Measurements from ENCODE around the gene C3orf38. TPM values are rescaled to one million over a fixed set of nuclear protein-coding genes. Genes with fewer than 3 reads are reported as not detected.
"Not testable (repeated sequence)": the region's sequence is repeated elsewhere in the genome, so short reads cannot be mapped to it uniquely, and the experiment has no call there.

C3orf38 gene
- total RNA-seq, 1 experiment from 2014 or later, result 29.9 TPM

GRCh38 chr3:88152841-88153240 lies 3.1 kb downstream of the C3orf38 start:
- DNase-seq (ENCODE audit: low read depth), result no peak

GRCh38 chr3:88166419-88166971 lies 16.7 kb downstream of the C3orf38 start:
- no peak for DNase-seq (ENCODE audit: low read depth)

- no peak for DNase-seq (ENCODE audit: low read depth)
These were observed 17.4 kb downstream of the C3orf38 start for GRCh38 chr3:88167173-88167572.

- DNase-seq (ENCODE audit: low read depth), result no peak
These were observed 17.9 kb downstream of the C3orf38 start for GRCh38 chr3:88167704-88168103.

GRCh38 chr3:88168171-88168570 lies 18.4 kb downstream of the C3orf38 start:
- no peak for DNase-seq (ENCODE audit: low read depth)

- DNase-seq (ENCODE audit: low read depth), result peak; percentile 51
These were observed 30.7 kb downstream of the C3orf38 start for GRCh38 chr3:88180398-88180999.

GRCh38 chr3:88182165-88182918 lies 32.6 kb downstream of the C3orf38 start:
- DNase-seq (ENCODE audit: low read depth), result not testable (repeated sequence)

- peak; percentile 70 for DNase-seq (ENCODE audit: low read depth)
These were observed 38.7 kb downstream of the C3orf38 start for GRCh38 chr3:88188436-88188835.

GRCh38 chr3:88189361-88189810 lies 39.6 kb downstream of the C3orf38 start:
- peak; percentile 8 for DNase-seq (ENCODE audit: low read depth)

GRCh38 chr3:88191872-88192409 lies 42.2 kb downstream of the C3orf38 start:
- no peak for DNase-seq (ENCODE audit: low read depth)

- DNase-seq (ENCODE audit: low read depth), result no peak
These were observed 42.9 kb downstream of the C3orf38 start for GRCh38 chr3:88192631-88193030.

- peak; percentile 5 for DNase-seq (ENCODE audit: low read depth)
These were observed 46.2 kb downstream of the C3orf38 start for GRCh38 chr3:88195951-88196434.

GRCh38 chr3:88198121-88198520 lies 48.4 kb downstream of the C3orf38 start:
- no peak for DNase-seq (ENCODE audit: low read depth)

- peak; percentile 47 for DNase-seq (ENCODE audit: low read depth)
These were observed 53.9 kb downstream of the C3orf38 start for GRCh38 chr3:88203642-88204055.

Other genes starting within 250 kb of the C3orf38 start
- 82.3 and 94.9 TPM in 2 replicates for gene CGGBP1, start 91.0 kb upstream of the C3orf38 start, total RNA-seq (2014; rRNA removed; shearing (Covaris generic))
- gene ZNF654, start 90.7 kb upstream of the C3orf38 start, total RNA-seq (2014; rRNA removed; shearing (Covaris generic)), result 17.3 and 18.1 TPM in 2 replicates

Data from RPMI7951 (cell line).